Natural killer cell (primary cell): ENCODE measurements around the gene PTPRM. TPM values are rescaled to one million over a fixed set of nuclear protein-coding genes. Genes with fewer than 3 reads are reported as not detected.

Experiments
- ATAC-seq, 3 donors: fragments of 150-1000 bp in 2 of 3; fragments of 200-7000 bp in 1 of 3; cut with Tn5 transposase; 1 replicate in 1 of 3; 2 replicates in 2 of 3; pipeline ENCODE4 v1.10.0; 2021; ENCODE audit warnings: mild to moderate bottlenecking in 2 of 3, moderate library complexity in 2 of 3
- DNase-seq, 2 donors: peaks; one replicate each; pipeline versions ENCODE4 v3.0.0 to v3.0.0-alpha.2; 2013 to 2021; ENCODE audit warnings: mixed read lengths in 1 of 2
- H3K27ac ChIP-seq: one replicate; pipeline ENCODE4 v1.5.1; 2013; ENCODE audit warnings: mild to moderate bottlenecking, low read length
- H3K27me3 ChIP-seq: one replicate; pipeline ENCODE4 v1.6.1; 2013; ENCODE audit warnings: low read length; ENCODE audit not compliant: control insufficient read depth, insufficient read depth
- H3K36me3 ChIP-seq: one replicate; pipeline ENCODE4 v1.6.1; 2013; ENCODE audit warnings: low read length; ENCODE audit not compliant: control insufficient read depth, insufficient read depth
- H3K4me1 ChIP-seq: one replicate; pipeline ENCODE4 v1.6.1; 2013; ENCODE audit warnings: low read length; ENCODE audit not compliant: control insufficient read depth, insufficient read depth
- H3K4me3 ChIP-seq: one replicate; pipeline ENCODE4 v1.5.1; 2013; ENCODE audit warnings: low read length
- H3K9me3 ChIP-seq: one replicate; pipeline ENCODE4 v1.6.1; 2013; ENCODE audit warnings: low read length; ENCODE audit not compliant: control insufficient read depth, insufficient read depth
- H3K27ac Mint-ChIP-seq, 2 donors: one replicate each; pipeline ENCODE4 v1.8.0; 2022; ENCODE audit warnings: mild to moderate bottlenecking in 2 of 2, mixed read lengths in 2 of 2, moderate library complexity in 1 of 2
- H3K27me3 Mint-ChIP-seq, 2 donors: one replicate each; pipeline ENCODE4 v1.8.0; 2022; ENCODE audit warnings: low read depth in 2 of 2, mixed read lengths in 2 of 2
- H3K36me3 Mint-ChIP-seq: one replicate; pipeline ENCODE4 v1.8.0; 2022; ENCODE audit warnings: mixed read lengths
- H3K4me1 Mint-ChIP-seq, 2 donors: one replicate each; pipeline ENCODE4 v1.8.0; 2022; ENCODE audit warnings: mixed read lengths in 2 of 2
- H3K4me3 Mint-ChIP-seq: one replicate; pipeline ENCODE4 v1.8.0; 2022; ENCODE audit warnings: mild to moderate bottlenecking, moderate library complexity, mixed read lengths
- H3K9me3 Mint-ChIP-seq, 2 donors: one replicate each; pipeline ENCODE4 v1.8.0; 2022; ENCODE audit warnings: mixed read lengths in 2 of 2
- WGBS: methylation state at CpG from one replicate; pipeline ENCODE4 v1.1.7; 2013; ENCODE audit warnings: missing lambda C conversion rate; ENCODE audit not compliant: insufficient coverage; 5-methylcytosine and 5-hydroxymethylcytosine counted together
- intact Hi-C: fragments of 100-400 bp; cut with micrococcal nuclease; formaldehyde crosslinking; loops from one replicate; pipeline ENCODE4 v1.14.2; 2022
- total RNA-seq, 4 donors: library from RNA; stranded (reverse); fragments of 120-200 nt in 1 of 4; gene quantifications; one replicate each; pipeline versions ENCODE4 v1.2.3 to v1.2.4, GENCODE V29; 2013 to 2022
- TF ChIP-seq, protein P1 (sequence below): fragments of 200-600 bp; IDR thresholded peaks from one replicate; pipeline ENCODE4 v1.8.0; 2022; ENCODE audit warnings: antibody characterized with exemption

The PTPRM gene
- total RNA-seq, 3 donors from 2014 or later (not counting 1 experiment from before 2014, with no cell fraction given), result 5.0 to 13.2 (median 12.1) TPM

DNA sequence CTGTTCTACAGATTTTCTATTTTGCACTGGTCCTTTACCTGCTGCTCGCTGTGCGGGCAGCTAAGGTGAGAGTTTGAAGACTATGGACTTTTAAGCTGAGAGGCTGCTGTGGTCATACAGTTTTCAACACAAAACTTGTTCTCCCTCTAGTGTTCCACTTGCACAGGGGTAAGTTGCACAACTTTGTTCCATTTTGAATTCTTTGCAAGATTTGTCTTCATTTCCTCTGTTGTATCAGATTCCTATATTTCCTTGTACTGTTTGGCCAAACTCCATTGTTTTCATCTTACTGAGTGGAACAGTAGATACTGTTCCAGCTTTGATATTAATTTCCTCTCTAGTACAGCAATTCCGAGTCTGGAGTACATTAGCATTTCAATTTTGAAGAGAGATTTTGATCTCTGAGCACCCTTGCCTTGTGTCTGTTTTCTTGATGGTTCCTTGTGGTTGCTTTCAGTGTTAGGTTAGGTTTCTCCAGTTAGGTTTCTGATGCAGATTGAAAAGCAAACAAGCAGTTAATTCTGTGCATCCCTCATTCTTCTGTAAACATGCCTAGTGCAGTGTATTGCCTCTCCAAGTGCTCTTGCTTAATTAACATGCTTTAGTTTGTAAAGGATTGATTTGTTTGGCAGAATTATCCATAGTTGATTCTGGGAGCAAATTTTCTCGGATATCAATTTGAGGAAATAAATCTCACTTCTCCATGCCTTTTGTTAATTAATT is 188.8 kb downstream of the PTPRM start:
- H3K4me3 Mint-ChIP-seq, result no peak overlapping the region
- no peak for DNase-seq
- H3K4me1 ChIP-seq, result no peaks in the 10 kb centered on the region
- ATAC-seq, result no peak
- WGBS, result 58% methylated on average over 1 of the region's 4 CpGs
- H3K9me3 ChIP-seq, result no peaks in the 10 kb centered on the region
- no peaks in the 10 kb centered on the region for H3K27me3 Mint-ChIP-seq
- TF ChIP-seq, protein P1, sequence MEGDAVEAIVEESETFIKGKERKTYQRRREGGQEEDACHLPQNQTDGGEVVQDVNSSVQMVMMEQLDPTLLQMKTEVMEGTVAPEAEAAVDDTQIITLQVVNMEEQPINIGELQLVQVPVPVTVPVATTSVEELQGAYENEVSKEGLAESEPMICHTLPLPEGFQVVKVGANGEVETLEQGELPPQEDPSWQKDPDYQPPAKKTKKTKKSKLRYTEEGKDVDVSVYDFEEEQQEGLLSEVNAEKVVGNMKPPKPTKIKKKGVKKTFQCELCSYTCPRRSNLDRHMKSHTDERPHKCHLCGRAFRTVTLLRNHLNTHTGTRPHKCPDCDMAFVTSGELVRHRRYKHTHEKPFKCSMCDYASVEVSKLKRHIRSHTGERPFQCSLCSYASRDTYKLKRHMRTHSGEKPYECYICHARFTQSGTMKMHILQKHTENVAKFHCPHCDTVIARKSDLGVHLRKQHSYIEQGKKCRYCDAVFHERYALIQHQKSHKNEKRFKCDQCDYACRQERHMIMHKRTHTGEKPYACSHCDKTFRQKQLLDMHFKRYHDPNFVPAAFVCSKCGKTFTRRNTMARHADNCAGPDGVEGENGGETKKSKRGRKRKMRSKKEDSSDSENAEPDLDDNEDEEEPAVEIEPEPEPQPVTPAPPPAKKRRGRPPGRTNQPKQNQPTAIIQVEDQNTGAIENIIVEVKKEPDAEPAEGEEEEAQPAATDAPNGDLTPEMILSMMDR, result no peak
- no peaks in the 10 kb centered on the region for H3K27me3 ChIP-seq
- no peaks in the 10 kb centered on the region for H3K36me3 ChIP-seq
- H3K9me3 Mint-ChIP-seq, result peaks cover 0 to 6% of the 10 kb centered on the region in 2 donors
- no peaks in the 10 kb centered on the region for H3K4me1 Mint-ChIP-seq
- H3K4me3 ChIP-seq, result no peak overlapping the region
- intact Hi-C loops, result no loop called here
- H3K27ac Mint-ChIP-seq, result no peak overlapping the region
- no peak overlapping the region for H3K27ac ChIP-seq
- no peaks in the 10 kb centered on the region for H3K36me3 Mint-ChIP-seq

DNA sequence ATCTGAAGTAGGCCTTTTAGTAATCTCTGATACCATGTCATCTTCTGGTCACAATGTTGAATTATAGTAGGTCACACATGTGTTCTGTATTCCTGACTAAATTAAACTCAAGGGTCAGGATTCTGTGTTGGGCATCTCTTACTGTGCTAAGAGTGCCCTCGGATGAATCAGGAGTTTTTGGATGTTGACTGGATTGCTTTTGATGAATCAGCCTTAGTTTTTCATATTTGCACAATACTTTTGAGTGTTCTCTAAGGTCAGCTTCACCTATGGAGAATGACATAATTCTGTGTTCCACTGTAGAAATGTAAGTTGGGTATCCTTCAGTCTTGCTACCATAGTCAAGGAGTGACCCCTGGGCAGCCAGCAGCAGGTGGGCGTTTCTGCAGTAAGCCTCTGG is 190.1 kb downstream of the PTPRM start:
- 82% methylated on average over 2 of the region's 2 CpGs for WGBS
- Mint-ChIP-seq H3K4me3 (no peak overlapping the region), H3K27ac (no peak overlapping the region), H3K4me1 (no peaks in the 10 kb centered on the region), H3K36me3 (no peaks in the 10 kb centered on the region), H3K9me3 (peaks cover 0 to 6% of the 10 kb centered on the region in 2 donors), H3K27me3 (no peaks in the 10 kb centered on the region)
- intact Hi-C loops, result no loop called here
- no peak overlapping the region for H3K27ac ChIP-seq
- no peaks in the 10 kb centered on the region for H3K27me3 ChIP-seq
- DNase-seq (no peak), ATAC-seq (no peak)
- no peaks in the 10 kb centered on the region for H3K4me1 ChIP-seq
- H3K4me3 ChIP-seq, result no peak overlapping the region
- TF ChIP-seq, protein P1, result no peak
- H3K9me3 ChIP-seq, result no peaks in the 10 kb centered on the region
- no peaks in the 10 kb centered on the region for H3K36me3 ChIP-seq

DNA sequence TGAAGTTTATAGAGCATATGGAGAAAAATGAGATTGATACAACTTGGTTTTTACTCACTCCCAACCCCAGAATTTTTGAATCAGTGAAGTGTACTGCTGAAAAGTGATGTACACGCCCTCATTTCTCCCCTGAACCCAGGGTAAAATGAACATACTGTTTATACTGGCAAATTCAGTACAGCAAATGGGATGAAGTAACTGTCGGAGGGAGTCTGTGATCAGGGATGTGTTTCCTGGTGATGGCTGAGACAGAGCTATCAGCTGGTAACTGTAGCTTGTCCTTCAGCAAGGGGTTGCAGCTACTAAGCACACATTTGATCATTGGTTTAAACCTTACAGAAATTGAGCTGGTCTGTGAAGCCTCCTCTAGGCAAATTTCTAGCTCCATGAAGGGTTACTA is 191.6 kb downstream of the PTPRM start:
- no peak for ATAC-seq
- H3K27me3 ChIP-seq, result no peaks in the 10 kb centered on the region
- no peaks in the 10 kb centered on the region for H3K4me1 ChIP-seq
- no peak for DNase-seq
- TF ChIP-seq, protein P1, result no peak
- no peak overlapping the region for H3K4me3 ChIP-seq
- no peaks in the 10 kb centered on the region for H3K36me3 Mint-ChIP-seq
- H3K27ac ChIP-seq, result no peak overlapping the region
- H3K4me3 Mint-ChIP-seq, result no peak overlapping the region
- WGBS, result 88% methylated on average over 2 of the region's 2 CpGs
- H3K9me3 Mint-ChIP-seq, result peaks cover 0 to 5% of the 10 kb centered on the region in 2 donors
- H3K27me3 Mint-ChIP-seq, result no peaks in the 10 kb centered on the region
- no peaks in the 10 kb centered on the region for H3K36me3 ChIP-seq
- intact Hi-C loops, result no loop called here
- no peak overlapping the region for H3K27ac Mint-ChIP-seq
- no peaks in the 10 kb centered on the region for H3K9me3 ChIP-seq
- no peaks in the 10 kb centered on the region for H3K4me1 Mint-ChIP-seq
